Tibial artery (tissue), 4 donors: ENCODE data around the gene LRRFIP1.

ENCODE experiments used
- DNase-seq, 2 donors: peaks; one replicate each; pipeline ENCODE4 v3.0.0-alpha.2; 2019
- H3K27ac ChIP-seq, 2 donors: fragments of 200-600 bp; sonication (generic) in 1 of 2; 1 replicate in 1 of 2; 2 replicates in 1 of 2; pipeline ENCODE4 v1.5.1; 2018 to 2019; ENCODE audit warnings: mild to moderate bottlenecking in 1 of 2
- H3K27me3 ChIP-seq, 2 donors: fragments of 200-600 bp; sonication (generic) in 1 of 2; one replicate each; pipeline versions ENCODE4 v1.5.1 to v1.6.0; 2016 to 2019
- H3K36me3 ChIP-seq, 3 donors: fragments of 200-600 bp; sonication (generic) in 2 of 3; one replicate each; pipeline ENCODE4 v1.5.1; 2016 to 2019; ENCODE audit warnings: mild to moderate bottlenecking in 2 of 3
- H3K4me1 ChIP-seq, 4 donors: fragments of 200-600 bp; sonication (generic) in 2 of 4; 1 replicate in 3 of 4; 2 replicates in 1 of 4; pipeline ENCODE4 v1.5.1; 2016 to 2019
- H3K4me3 ChIP-seq, 2 donors: fragments of 200-600 bp; sonication (generic) in 1 of 2; 1 replicate in 1 of 2; 2 replicates in 1 of 2; pipeline ENCODE4 v1.5.1; 2018 to 2019; ENCODE audit warnings: mild to moderate bottlenecking in 2 of 2
- H3K9me3 ChIP-seq, 3 donors: fragments of 200-600 bp; sonication (generic) in 1 of 3; one replicate each; pipeline ENCODE4 v1.5.1; 2016 to 2019
- intact Hi-C: fragments of 100-400 bp; cut with DNase I; formaldehyde crosslinking; loops from one replicate; pipeline ENCODE4 v1.15.0; 2023; ENCODE audit warnings: low total_unique reads
- TF ChIP-seq, protein P1 (sequence below), 2 experiments: fragments of 200-600 bp in 1 of 2; fragments of 450-650 bp in 1 of 2; IDR thresholded peaks; one replicate each; pipeline ENCODE4 v1.5.1; 2017 to 2019; ENCODE audit warnings: antibody characterized with exemption in 2 of 2, mild to moderate bottlenecking in 1 of 2, moderate library complexity in 1 of 2

LRRFIP1 gene

DNA sequence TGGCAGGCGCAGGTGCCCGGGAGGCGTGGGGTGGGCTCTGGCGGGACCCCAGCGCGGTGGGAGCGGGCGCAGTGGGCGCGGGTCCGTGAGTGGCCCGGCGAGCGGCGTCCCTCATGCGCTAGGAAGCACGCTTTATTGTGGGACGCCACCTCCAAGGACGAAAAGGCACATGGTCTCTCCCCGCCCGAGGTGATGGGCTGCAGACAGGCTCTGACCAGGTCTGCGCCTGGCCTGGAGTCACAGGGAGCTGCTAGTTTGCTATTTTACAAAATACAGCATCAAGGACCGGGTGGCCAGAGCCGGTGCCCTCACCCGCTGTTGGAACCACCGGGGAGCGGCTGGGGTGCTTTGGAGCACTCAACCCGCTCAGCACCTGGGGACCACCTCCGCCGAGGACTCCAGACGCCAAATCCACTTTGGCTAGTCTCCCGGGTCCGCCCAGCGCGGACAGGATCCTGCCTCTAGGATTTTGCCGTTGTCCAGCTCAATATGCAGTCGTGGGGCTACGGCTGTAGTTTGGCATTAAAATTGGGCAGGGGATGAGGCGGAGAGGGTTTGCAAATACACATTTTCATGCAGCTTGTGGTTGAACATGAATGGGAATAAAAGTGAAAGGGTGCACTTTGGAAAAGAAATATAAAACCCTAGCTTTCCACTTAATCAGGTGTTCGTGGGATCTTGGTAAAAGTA is 65.4 kb downstream of the LRRFIP1 start:
- intact Hi-C loops, result no loop called here
- peak overlapping the region; percentile 82 to 85 for H3K4me3 ChIP-seq
- H3K27me3 ChIP-seq, result no peaks in the 10 kb centered on the region
- peaks cover 0 to 79% (median 70%) of the 10 kb centered on the region in 4 donors for H3K4me1 ChIP-seq
- H3K36me3 ChIP-seq, result no peaks in the 10 kb centered on the region
- peak in 1 of 2 donors; percentile 80 for DNase-seq
- H3K27ac ChIP-seq, result peak overlapping the region; percentile 97 to 99
- TF ChIP-seq, protein P1, sequence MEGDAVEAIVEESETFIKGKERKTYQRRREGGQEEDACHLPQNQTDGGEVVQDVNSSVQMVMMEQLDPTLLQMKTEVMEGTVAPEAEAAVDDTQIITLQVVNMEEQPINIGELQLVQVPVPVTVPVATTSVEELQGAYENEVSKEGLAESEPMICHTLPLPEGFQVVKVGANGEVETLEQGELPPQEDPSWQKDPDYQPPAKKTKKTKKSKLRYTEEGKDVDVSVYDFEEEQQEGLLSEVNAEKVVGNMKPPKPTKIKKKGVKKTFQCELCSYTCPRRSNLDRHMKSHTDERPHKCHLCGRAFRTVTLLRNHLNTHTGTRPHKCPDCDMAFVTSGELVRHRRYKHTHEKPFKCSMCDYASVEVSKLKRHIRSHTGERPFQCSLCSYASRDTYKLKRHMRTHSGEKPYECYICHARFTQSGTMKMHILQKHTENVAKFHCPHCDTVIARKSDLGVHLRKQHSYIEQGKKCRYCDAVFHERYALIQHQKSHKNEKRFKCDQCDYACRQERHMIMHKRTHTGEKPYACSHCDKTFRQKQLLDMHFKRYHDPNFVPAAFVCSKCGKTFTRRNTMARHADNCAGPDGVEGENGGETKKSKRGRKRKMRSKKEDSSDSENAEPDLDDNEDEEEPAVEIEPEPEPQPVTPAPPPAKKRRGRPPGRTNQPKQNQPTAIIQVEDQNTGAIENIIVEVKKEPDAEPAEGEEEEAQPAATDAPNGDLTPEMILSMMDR (IDR thresholded peaks at IDR 0.05), result no peak
- no peaks in the 10 kb centered on the region for H3K9me3 ChIP-seq

DNA sequence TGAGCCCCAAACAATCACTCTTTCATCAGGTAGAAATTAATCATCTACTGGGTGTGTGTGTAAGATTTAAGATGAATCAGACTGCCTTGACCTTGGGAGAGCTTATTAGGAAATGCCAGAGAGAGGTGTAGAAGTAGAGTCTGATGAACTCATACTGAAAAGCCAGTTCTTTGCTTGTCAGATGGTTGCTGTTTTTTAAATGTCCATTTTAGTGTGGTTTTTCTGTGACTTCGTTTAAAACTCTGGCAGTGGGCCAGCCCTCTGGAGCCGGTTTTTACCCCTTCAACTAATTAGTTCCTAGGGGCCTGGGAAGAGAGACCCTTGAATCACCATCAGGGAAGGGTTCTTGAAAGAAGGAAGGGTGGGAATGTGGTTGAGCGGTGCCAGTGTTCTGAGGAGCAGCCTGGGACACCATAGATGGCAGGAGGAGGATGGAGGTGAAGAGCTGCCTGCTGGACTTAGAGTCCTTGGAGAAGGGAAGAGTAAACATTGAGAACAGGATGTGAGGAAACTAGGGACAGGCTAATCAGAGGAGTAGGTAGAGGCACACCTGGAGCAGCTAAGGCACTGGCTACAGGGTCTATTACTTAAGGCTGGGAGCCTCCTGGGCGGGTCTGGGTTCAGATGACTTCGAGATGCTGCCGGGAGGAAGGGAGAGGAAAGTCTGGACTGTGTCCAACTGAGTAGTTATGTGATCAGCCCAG is 66.1 kb downstream of the LRRFIP1 start:
- H3K27me3 ChIP-seq, result no peaks in the 10 kb centered on the region
- peaks cover 0 to 79% (median 70%) of the 10 kb centered on the region in 4 donors for H3K4me1 ChIP-seq
- no peak for DNase-seq
- H3K9me3 ChIP-seq, result no peaks in the 10 kb centered on the region
- intact Hi-C loops, result no loop called here
- peak overlapping the region; percentile 82 to 85 for H3K4me3 ChIP-seq
- TF ChIP-seq, protein P1 (IDR thresholded peaks at IDR 0.05), result no peak
- peak overlapping the region; percentile 97 to 99 for H3K27ac ChIP-seq
- no peaks in the 10 kb centered on the region for H3K36me3 ChIP-seq

DNA sequence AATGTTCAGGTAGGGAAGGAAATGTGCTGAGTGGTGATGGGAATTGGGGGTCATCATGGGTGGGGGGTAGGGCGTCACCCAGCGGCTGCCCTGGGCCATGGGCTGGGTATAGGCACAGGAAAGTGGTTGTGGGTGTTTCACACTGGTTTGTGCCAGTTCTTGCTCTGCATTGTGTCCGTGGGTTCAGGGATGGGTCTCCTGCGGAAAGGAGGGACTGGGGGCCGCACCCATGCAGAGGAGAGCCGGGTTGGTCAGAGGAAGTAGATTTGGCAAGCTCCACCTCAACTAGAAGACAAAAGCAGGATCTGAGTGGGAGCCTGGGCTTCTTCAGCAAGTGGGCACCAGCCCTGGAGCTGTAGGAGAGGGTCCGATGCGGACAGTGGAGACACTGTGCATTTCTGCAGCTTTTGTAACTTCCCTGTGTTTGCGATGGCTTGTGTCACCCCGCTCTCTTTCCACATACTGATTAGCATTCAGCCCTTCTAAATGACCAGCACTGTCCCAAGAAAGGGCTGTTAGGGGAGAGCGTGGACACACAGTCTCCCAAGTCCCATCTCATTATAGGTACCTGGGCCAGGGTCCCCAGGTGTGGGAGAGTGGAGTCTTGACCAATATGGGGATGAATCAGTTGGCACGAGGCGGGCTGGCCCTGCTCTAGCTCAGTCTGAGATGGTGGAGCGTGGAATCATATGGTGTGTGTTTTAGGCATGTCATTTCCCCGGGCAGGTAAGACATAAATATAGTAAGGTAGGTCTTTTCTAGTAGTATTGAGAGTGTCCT is 67.2 kb downstream of the LRRFIP1 start:
- intact Hi-C loops, result no loop called here
- no peaks in the 10 kb centered on the region for H3K36me3 ChIP-seq
- peaks cover 0 to 79% (median 64%) of the 10 kb centered on the region in 4 donors for H3K4me1 ChIP-seq
- H3K27ac ChIP-seq, result peak overlapping the region; percentile 97 to 99
- H3K9me3 ChIP-seq, result no peaks in the 10 kb centered on the region
- TF ChIP-seq, protein P1 (IDR thresholded peaks at IDR 0.05), result no peak
- peak overlapping the region; percentile 82 to 85 for H3K4me3 ChIP-seq
- no peaks in the 10 kb centered on the region for H3K27me3 ChIP-seq
- DNase-seq, result no peak

DNA sequence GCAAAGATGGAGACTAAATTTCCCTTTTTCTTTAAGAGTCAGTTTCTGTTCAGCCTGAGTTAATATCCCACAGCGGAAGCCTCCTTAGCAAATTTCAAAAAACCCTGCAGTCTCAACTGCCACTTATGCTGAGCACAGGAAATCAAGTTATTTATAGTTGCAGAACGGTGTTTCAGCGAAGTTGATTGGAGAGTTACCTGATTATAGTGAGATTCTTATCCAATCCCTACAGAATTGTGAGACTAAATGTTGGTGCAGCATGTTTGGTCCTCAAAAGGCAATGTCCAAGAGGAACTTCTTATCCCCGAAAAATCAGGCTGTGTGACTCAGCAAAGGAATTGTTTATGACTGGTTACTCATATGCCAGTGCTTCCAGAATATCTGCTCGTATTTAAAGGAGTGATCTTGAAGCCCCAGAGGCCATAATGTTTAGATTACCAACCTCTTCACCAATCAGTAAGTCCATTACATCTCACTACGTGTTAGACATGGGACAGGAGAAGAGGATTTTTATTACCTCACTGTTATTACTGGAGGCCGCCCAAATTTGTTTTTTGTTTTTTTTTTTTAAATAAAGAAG is 67.9 kb downstream of the LRRFIP1 start:
- H3K27ac ChIP-seq, result peak overlapping the region; percentile 97 to 99
- DNase-seq, result no peak
- intact Hi-C loops, result no loop called here
- H3K4me1 ChIP-seq, result peaks cover 0 to 79% (median 65%) of the 10 kb centered on the region in 4 donors
- H3K36me3 ChIP-seq, result no peaks in the 10 kb centered on the region
- peak overlapping the region; percentile 82 to 85 for H3K4me3 ChIP-seq
- TF ChIP-seq, protein P1 (IDR thresholded peaks at IDR 0.05), result no peak
- no peaks in the 10 kb centered on the region for H3K9me3 ChIP-seq
- H3K27me3 ChIP-seq, result no peaks in the 10 kb centered on the region

DNA sequence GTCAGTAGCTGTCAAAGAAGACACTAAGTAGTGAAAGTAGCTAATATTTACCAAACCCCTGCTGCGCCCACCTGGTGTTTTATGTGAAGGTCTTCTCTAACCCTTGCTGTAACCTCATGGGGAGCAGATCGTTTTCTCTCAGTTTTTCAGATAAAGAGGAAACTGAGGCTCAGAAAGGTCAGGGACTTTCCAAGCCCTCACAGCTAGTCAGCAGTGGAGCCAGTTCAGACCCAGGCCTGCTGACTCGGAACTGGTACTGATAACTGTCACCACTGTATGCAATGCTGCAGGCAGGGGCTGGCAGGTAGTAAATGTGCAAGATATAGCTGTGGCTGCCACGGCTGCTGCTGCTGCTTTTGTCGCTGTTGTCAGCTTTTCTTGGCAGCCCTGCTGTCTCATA is 69.1 kb downstream of the LRRFIP1 start:
- TF ChIP-seq, protein P1 (IDR thresholded peaks at IDR 0.05), result no peak
- Histone ChIP-seq H3K4me1 (peaks cover 0 to 80% (median 68%) of the 10 kb centered on the region in 4 donors), H3K4me3 (peak overlapping the region; percentile 7 to 22), H3K36me3 (no peaks in the 10 kb centered on the region), H3K27me3 (no peaks in the 10 kb centered on the region), H3K9me3 (no peaks in the 10 kb centered on the region), H3K27ac (peak overlapping the region; percentile 97 to 99)
- intact Hi-C loops, result no loop called here
- DNase-seq, result no peak
